GM21381 (cell line): Measurements from ENCODE around the gene GPRC5A.

Source experiments
- ATAC-seq: cut with Tn5 transposase; IDR thresholded peaks from one replicate; pipeline ENCODE4 v1.9.1; 2021; ENCODE audit warnings: mild to moderate bottlenecking, moderate library complexity; ENCODE audit not compliant: unreplicated experiment

Gene GPRC5A

DNA sequence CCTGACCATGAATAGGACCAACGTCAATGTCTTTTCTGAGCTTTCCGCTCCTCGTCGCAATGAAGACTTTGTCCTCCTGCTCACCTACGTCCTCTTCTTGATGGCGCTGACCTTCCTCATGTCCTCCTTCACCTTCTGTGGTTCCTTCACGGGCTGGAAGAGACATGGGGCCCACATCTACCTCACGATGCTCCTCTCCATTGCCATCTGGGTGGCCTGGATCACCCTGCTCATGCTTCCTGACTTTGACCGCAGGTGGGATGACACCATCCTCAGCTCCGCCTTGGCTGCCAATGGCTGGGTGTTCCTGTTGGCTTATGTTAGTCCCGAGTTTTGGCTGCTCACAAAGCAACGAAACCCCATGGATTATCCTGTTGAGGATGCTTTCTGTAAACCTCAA is 17.3 kb downstream of the GPRC5A start:
- ATAC-seq, result no peak

DNA sequence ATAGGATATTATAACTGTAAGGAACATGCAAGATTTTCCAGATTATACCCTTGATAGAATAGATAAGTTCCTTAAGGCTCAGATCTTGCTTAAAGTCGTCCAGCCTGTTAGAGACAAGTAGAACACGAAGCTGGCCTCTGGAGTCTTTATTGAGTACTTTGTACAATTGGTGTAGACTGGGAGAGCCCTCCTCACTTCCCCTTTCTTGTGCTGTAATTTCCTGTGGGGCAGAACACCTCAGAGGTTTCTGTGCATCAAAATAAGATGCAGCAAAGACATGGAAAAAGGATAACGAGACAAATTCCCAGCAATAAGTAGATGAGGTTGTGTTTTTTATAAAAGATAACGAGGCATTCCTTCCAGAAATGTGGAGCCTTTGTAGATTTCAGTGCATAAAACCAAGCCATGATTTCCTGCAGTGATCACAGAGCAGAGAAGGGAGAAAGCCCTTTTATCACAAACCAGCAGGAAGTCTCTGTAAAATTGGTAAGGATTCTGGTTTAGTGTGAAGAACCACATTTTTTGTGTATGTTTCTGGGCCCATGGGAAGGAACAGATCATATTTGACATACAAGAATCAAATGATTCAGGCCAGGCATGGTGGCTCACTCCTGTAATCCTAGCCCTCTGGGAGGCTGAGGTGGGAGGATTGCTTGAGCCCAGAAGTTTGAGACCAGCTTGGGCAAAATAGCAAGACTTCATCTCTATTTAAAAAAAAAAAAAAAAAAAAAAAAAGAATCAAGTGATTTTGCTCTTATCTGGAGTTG is 18.0 kb downstream of the GPRC5A start:
- ATAC-seq, result no peak

DNA sequence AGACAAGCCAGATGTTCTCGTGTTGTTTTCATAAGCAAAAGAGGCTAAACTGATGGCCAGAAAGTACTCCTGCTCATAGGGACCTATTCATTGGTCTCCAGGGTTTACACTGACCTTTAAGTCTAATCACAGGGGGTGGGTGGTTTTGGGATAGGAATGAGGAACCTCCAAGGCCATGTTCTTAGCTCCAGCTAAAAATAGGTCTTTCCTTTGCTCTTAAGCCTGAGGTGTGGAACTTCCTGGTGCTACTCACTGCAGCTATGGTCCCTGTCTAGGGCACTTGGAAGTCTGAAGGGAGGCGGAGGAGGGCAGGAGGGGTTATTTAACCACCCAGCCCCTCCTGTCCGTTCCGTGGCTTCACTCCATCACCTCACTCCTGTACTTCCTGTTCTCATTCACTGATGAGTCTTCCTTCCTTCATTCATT is 18.6 kb downstream of the GPRC5A start:
- no peak for ATAC-seq

- no peak for ATAC-seq
These were observed 21.3 kb downstream of the GPRC5A start for GRCh38 chr12:12912711-12913110.

DNA sequence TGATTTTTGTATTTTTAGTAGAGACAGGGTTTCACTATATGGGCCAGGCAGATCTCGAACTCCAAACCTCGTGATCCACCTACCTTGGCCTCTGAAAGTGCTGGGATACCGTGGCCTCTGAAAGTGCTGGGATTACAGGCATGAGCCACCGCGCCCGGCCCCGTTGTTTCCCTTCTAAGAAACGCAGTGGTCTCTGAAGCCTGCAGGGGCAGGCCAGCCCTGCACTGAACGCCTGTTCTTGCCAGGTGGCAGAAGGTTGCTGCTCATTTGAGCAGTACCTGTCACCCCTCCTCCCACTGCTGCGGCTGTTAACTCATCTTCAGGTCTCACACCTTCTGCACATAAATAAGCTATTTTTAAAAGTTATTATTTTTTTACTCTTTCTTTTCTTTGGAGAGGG is 24.3 kb downstream of the GPRC5A start:
- no peak for ATAC-seq

- ATAC-seq, result peak; percentile 90
These were observed 25.0 kb downstream of the GPRC5A start for GRCh38 chr12:12916135-12916944.

GRCh38 chr12:12917517-12917916 is 26.2 kb downstream of the GPRC5A start:
- ATAC-seq, result no peak

GRCh38 chr12:12918781-12919389 is 27.5 kb downstream of the GPRC5A start:
- no peak for ATAC-seq

DNA sequence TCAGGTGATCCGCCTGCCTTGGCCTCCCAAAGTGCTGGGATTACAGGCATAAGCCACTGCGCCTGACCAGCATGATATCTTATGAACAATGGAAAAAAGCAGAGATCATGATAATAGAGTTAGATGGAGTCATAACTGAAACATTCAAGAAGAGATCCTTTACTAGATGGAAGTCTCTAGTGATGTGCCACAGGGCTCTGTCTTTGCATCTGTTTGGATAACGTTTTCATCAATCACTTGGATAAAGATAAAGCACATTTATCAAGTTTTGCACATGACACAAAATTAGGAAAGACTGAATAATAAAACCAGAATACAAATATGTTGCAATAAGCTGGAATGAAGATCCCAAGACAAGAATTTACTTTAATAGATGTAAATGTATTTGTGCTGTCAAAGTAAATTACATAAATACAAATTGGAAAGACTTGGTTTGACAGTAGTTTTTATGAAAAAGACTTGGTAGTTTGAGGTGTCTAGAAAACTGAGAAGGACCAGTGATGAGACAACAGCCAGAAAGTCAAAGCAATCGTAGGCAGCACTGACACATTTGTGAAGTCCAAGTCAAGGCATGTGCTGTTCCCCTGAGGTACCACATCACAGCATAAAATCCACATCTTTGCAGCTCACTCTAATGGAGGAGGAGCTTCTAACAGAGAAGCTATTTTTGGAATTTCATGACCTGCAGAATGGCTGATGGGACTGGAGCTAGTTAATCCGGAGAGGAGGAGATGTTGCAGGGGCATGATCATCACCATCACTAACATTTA is 28.5 kb downstream of the GPRC5A start:
- ATAC-seq, result no peak

DNA sequence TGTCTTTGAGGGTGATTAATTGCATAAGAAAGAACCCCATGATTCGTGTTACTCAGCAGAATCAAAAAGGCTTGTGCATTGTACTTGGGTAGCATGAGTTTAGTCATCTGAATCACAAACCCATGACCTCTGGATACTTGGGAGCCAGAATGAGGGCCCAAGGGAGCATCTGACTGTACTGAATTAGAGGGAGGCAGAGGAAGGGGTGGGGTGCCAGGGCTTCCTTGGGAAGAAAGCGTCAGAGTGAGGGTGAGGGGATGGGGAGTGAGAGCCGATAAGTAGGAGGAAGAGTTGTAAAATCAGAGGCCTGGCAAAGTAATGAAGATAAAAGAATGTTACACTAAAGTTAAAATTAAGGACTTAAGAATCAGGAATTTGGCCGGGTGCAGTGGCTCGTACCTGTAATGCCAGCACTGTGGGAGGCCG is 30.8 kb downstream of the GPRC5A start:
- ATAC-seq, result no peak

- no peak for ATAC-seq
These were observed 31.6 kb downstream of the GPRC5A start for GRCh38 chr12:12922978-12923377.

- no peak for ATAC-seq
These were observed 32.8 kb downstream of the GPRC5A start for GRCh38 chr12:12924169-12924568.

GRCh38 chr12:12925388-12925787 is 34.0 kb downstream of the GPRC5A start:
- ATAC-seq, result no peak

DNA sequence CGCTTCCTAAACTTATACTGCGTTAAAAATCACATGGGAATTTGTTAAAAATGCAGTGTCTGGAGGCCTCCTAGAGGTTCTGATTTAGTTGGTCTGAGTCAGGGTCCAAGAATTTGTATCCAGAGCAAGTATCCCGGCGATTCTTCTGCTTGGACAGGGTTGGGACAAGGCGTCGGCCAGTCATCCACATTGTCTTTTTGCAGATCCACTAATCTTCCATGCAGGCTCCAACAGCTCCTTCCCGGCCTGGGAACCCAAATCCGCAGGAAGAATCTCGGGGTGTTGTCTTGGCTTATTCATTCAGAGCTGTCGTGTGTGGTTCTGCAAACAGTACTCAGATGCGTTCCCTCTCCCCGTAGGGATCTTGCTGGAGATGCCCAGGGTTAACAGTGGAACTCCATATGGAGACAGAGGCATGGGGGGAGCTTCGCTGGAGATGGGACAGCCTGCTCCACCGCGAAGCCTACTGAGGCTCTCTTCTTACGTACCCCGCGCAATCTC is 35.3 kb downstream of the GPRC5A start:
- ATAC-seq, result no peak

- no peak for ATAC-seq
These were observed 36.1 kb downstream of the GPRC5A start for GRCh38 chr12:12927211-12928079.

DNA sequence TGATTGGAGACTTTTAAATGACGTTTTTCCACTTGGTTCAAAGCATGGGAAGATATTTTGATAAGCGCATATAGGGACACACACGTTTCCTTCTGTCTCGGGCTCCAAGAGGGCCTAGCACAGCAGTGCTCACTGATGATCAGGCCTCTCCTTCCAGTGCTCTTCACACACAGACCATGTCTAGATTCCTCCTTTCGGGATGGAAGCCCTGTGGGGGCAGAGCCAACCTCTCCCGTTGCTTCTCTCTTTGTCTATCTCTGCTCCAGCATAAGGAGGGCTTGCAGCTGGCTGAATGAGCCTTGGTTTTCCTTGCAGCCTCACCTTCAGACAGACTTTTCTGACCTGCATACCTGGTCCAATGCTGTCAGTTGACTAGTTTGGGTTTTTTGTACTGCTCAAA is 38.3 kb downstream of the GPRC5A start:
- no peak for ATAC-seq

- ATAC-seq, result no peak
These were observed 39.4 kb downstream of the GPRC5A start for GRCh38 chr12:12930633-12931219.

- ATAC-seq, result no peak
These were observed 42.4 kb downstream of the GPRC5A start for GRCh38 chr12:12933742-12934141.

DNA sequence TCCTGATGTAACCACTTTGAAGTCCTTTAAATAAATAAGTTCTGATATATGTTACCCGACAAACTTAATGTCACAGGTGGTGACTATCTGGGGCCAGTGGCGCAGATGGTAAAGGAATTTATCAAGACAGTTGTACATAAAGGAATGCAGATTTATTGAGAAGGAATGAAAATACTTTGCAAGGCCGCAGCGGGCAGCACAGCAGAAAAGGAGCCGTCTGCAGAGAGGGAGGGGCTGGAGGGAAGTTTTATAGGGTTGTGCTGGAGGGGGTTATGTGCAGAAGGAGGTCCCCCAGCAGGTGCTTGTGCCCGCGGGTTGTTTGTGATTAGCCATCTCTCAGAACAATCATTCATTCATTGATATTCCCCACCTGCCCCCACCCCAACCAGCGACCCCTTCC is 43.2 kb downstream of the GPRC5A start:
- ATAC-seq, result no peak
